HepG2 (cell line): Measurements from ENCODE around the gene SPRYD3. TPM values are rescaled to one million over a fixed set of nuclear protein-coding genes. Genes with fewer than 3 reads are reported as not detected.

ENCODE experiments used
- ARID2 ChIP-seq: sonication (generic); formaldehyde crosslinking; IDR thresholded peaks from 2 replicates; pipeline ENCODE4 v1.8.1; 2022; ENCODE audit warnings: mild to moderate bottlenecking, missing genetic modification reagents, borderline replicate concordance
- ATF7-NPFF ChIP-seq: sonication (generic); formaldehyde crosslinking; IDR thresholded peaks from 2 replicates; pipeline ENCODE4 v1.8.1; 2023; ENCODE audit warnings: mild to moderate bottlenecking, low read depth, missing genetic modification reagents, moderate library complexity
- CSRNP2 ChIP-seq: sonication (generic); formaldehyde crosslinking; conservative IDR thresholded peaks from 2 replicates; pipeline ENCODE4 v1.8.0; 2022; ENCODE audit warnings: low read depth, missing genetic modification reagents
- DMTF1 ChIP-seq: sonication (generic); formaldehyde crosslinking; IDR thresholded peaks from 2 replicates; pipeline ENCODE4 v1.4.0; 2020; ENCODE audit warnings: mild to moderate bottlenecking, missing genetic modification reagents
- FOXO4 ChIP-seq: sonication (generic); formaldehyde crosslinking; conservative IDR thresholded peaks from 2 replicates; pipeline ENCODE4 v1.8.1; 2023; ENCODE audit warnings: missing genetic modification reagents
- FOXP1 ChIP-seq, 2 experiments: fragments of 450-650 bp in 1 of 2; IDR thresholded peaks; 2 replicates each; pipeline ENCODE4 v1.6.1; 2017 to 2018; ENCODE audit warnings: antibody characterized with exemption in 1 of 2
- KLF16 ChIP-seq, 2 experiments: sonication (generic) in 1 of 2; formaldehyde crosslinking in 1 of 2; IDR thresholded peaks; 2 replicates each; pipeline versions ENCODE4 v1.6.1 to v1.8.0; 2016 to 2023; ENCODE audit warnings: missing genetic modification reagents in 2 of 2, missing compliant biosample characterization in 1 of 2
- MTF2 ChIP-seq: sonication (generic); formaldehyde crosslinking; IDR thresholded peaks from 2 replicates; pipeline ENCODE4 v1.5.0; 2020; ENCODE audit warnings: missing genetic modification reagents, borderline replicate concordance
- PHF8 ChIP-seq: sonication (generic); formaldehyde crosslinking; IDR thresholded peaks from 2 replicates; pipeline ENCODE4 v1.5.0; 2020; ENCODE audit warnings: missing genetic modification reagents
- SALL1 ChIP-seq: sonication (generic); formaldehyde crosslinking; IDR thresholded peaks from 2 replicates; pipeline ENCODE4 v1.8.0; 2022; ENCODE audit warnings: mild to moderate bottlenecking, missing genetic modification reagents
- SCMH1 ChIP-seq: sonication (generic); formaldehyde crosslinking; IDR thresholded peaks from 2 replicates; pipeline ENCODE4 v1.9.0; 2021; ENCODE audit warnings: missing genetic modification reagents, mild to moderate bottlenecking, borderline replicate concordance
- STAT5B ChIP-seq: sonication (generic); formaldehyde crosslinking; IDR thresholded peaks from 2 replicates; pipeline ENCODE4 v1.4.0; 2020; ENCODE audit warnings: missing genetic modification reagents
- TBX3 ChIP-seq: fragments of 450-650 bp; IDR thresholded peaks from 2 replicates; pipeline ENCODE4 v1.6.1; 2017; ENCODE audit warnings: antibody characterized with exemption, mild to moderate bottlenecking, inconsistent platforms, borderline replicate concordance
- ZBTB20 ChIP-seq: sonication (generic); formaldehyde crosslinking; IDR thresholded peaks from 2 replicates; pipeline ENCODE4 v1.8.1; 2023; ENCODE audit warnings: missing genetic modification reagents, low read depth, mild to moderate bottlenecking, borderline replicate concordance
- ZC3H13 ChIP-seq: sonication (generic); formaldehyde crosslinking; IDR thresholded peaks from 2 replicates; pipeline ENCODE4 v1.8.1; 2023; ENCODE audit warnings: mild to moderate bottlenecking, missing genetic modification reagents, moderate library complexity
- ZFP41 ChIP-seq: sonication (generic); formaldehyde crosslinking; IDR thresholded peaks from 2 replicates; pipeline ENCODE4 v1.4.0; 2020; ENCODE audit warnings: mild to moderate bottlenecking, missing genetic modification reagents, borderline replicate concordance
- ZFP91 ChIP-seq: sonication (generic); formaldehyde crosslinking; IDR thresholded peaks from 2 replicates; pipeline ENCODE4 v1.9.0; 2022; ENCODE audit warnings: missing genetic modification reagents, mild to moderate bottlenecking, borderline replicate concordance
- ZMAT5 ChIP-seq: sonication (generic); formaldehyde crosslinking; IDR thresholded peaks from 2 replicates; pipeline ENCODE4 v1.5.0; 2020; ENCODE audit warnings: mild to moderate bottlenecking, low read depth, missing genetic modification reagents, borderline replicate concordance
- ZNF160 ChIP-seq: sonication (generic); formaldehyde crosslinking; IDR thresholded peaks from 2 replicates; pipeline ENCODE4 v1.8.0; 2022; ENCODE audit warnings: mild to moderate bottlenecking, inconsistent platforms, missing genetic modification reagents
- ZNF33B ChIP-seq: sonication (generic); formaldehyde crosslinking; IDR thresholded peaks from 2 replicates; pipeline ENCODE4 v1.5.1; 2020; ENCODE audit warnings: mild to moderate bottlenecking, missing genetic modification reagents
- ZSCAN29 ChIP-seq: sonication (generic); formaldehyde crosslinking; conservative IDR thresholded peaks from 2 replicates; pipeline ENCODE4 v1.4.0; 2020; ENCODE audit warnings: mild to moderate bottlenecking, missing genetic modification reagents
- polyA plus RNA-seq, 8 experiments: library from polyadenylated mRNA; depleted of rRNA in 3 of 8; stranded (reverse) in 7 of 8; unstranded in 1 of 8; fragments of >200 nt; fragmentation: Illumina TruSeq in 4 of 8; extraction: Trizol in 4 of 8; gene quantifications; 2 replicates each; pipeline versions ENCODE4 v1.2.1 to v1.2.3, GENCODE V29; 2011 to 2016; ENCODE audit warnings: low read depth in 4 of 8, missing spikeins in 1 of 8, mixed read lengths in 1 of 8; ENCODE audit not compliant: insufficient read depth in 1 of 8
- total RNA-seq, 5 experiments: library from RNA; depleted of rRNA; stranded (reverse); fragments of >200 nt; fragmentation: Illumina TruSeq; extraction: Trizol; gene quantifications; 2 replicates each; pipeline ENCODE4 v1.2.3, GENCODE V29; 2016; ENCODE audit warnings: low read depth in 1 of 5

SPRYD3 gene
- total and polyA plus RNA-seq, 2 of the 13 experiments (the other 11 are each of a cell fraction or from before 2014, with no cell fraction given): 9.0 to 9.2 TPM

GRCh38 chr12:53051058-53051880 lies 27.9 kb downstream of the SPRYD3 start (continued):
- TF ChIP-seq CSRNP2 (CRISPR knock-in tag) (no peak), ZC3H13 (CRISPR knock-in tag) (no peak), TBX3 (no peak), FOXP1 (IDR thresholded peaks at IDR 0.05) (no peak), FOXP1 (CRISPR knock-in tag; IDR thresholded peaks at IDR 0.05) (peak; percentile 95), ZNF33B (CRISPR knock-in tag) (no peak), ZBTB20 (CRISPR knock-in tag) (no peak), ATF7-NPFF (CRISPR knock-in tag) (no peak), SCMH1 (CRISPR knock-in tag) (no peak), ZSCAN29 (no peak), STAT5B (CRISPR knock-in tag) (no peak), SALL1 (CRISPR knock-in tag) (peak; percentile 82), ZMAT5 (CRISPR knock-in tag) (no peak), KLF16 (CRISPR knock-in tag; IDR thresholded peaks at IDR 0.05) (peak in 1 of 2 experiments; percentile 60; a peak in 1 of 4 replicates), FOXO4 (CRISPR knock-in tag) (0 out of 2 replicates have a peak, but pooled peaks have one; percentile 41), ARID2 (CRISPR knock-in tag) (peak; percentile 53; the same call in 1 of the 2 replicates), ZFP91 (CRISPR knock-in tag) (no peak), MTF2 (CRISPR knock-in tag) (0 out of 2 replicates have a peak, but pooled peaks have one; percentile 10), PHF8 (CRISPR knock-in tag) (peak; percentile 33; the same call in 1 of the 2 replicates), ZNF160 (no peak; the same call in 1 of the 2 replicates), DMTF1 (CRISPR knock-in tag) (no peak), ZFP41 (CRISPR knock-in tag) (no peak)
